Measurements from ENCODE around the gene ANKRD16. TPM values are rescaled to one million over a fixed set of nuclear protein-coding genes. Genes with fewer than 3 reads are reported as not detected.
A peak's percentile ranks its signal among the peaks of the same experiment; 100 is the strongest.

Gene ANKRD16
- total RNA-seq, 1 experiment from 2014 or later: 12.2 TPM

- Mint-ChIP-seq H3K4me3 (peak overlapping the region; percentile 85), H3K9me3 (no peaks in the 10 kb centered on the region), H3K4me1 (peaks cover 28% of the 10 kb centered on the region), H3K36me3 (peaks cover 40% of the 10 kb centered on the region), H3K27ac (no peak overlapping the region; the same call in 1 of the 2 replicates), H3K27me3 (ENCODE audit: low read depth) (no peaks in the 10 kb centered on the region)
- POLR2A ChIA-PET: no interaction called here
- TF ChIP-seq, protein P1, sequence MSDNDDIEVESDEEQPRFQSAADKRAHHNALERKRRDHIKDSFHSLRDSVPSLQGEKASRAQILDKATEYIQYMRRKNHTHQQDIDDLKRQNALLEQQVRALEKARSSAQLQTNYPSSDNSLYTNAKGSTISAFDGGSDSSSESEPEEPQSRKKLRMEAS (CRISPR knock-in tag; IDR thresholded peaks at IDR 0.05): no peak
- TF ChIP-seq IRF1 (CRISPR knock-in tag; IDR thresholded peaks at IDR 0.05) (no peak), ARID4B (CRISPR knock-in tag; IDR thresholded peaks at IDR 0.05; ENCODE audit: borderline replicate concordance) (no peak)
- DNase-seq (ENCODE audit: low spot score): no peak
- ATAC-seq: no peak
- CTCF ChIA-PET: no interaction called here
These were observed 2.1 kb downstream of the ANKRD16 start for GRCh38 chr10:5887641-5888040.

DNA sequence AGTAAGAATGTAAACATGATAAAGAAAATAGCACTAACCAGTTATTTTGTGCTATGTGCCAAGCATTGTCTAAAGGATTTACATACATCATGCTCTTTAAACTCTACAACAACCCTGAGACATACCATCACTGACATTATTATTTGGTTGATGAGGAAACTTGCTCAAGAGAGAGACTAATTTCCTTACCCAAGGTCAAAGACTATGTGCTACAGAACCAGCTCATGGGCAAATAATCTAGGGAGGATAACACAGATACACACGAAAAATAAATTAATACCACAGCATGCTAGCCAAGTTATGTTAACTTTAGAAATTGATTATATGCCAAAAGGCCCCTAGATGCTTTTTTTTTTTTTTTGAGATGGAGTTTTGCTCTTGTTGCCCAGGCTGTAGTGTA lies 2.7 kb downstream of the ANKRD16 start:
- TF ChIP-seq, protein P2, sequence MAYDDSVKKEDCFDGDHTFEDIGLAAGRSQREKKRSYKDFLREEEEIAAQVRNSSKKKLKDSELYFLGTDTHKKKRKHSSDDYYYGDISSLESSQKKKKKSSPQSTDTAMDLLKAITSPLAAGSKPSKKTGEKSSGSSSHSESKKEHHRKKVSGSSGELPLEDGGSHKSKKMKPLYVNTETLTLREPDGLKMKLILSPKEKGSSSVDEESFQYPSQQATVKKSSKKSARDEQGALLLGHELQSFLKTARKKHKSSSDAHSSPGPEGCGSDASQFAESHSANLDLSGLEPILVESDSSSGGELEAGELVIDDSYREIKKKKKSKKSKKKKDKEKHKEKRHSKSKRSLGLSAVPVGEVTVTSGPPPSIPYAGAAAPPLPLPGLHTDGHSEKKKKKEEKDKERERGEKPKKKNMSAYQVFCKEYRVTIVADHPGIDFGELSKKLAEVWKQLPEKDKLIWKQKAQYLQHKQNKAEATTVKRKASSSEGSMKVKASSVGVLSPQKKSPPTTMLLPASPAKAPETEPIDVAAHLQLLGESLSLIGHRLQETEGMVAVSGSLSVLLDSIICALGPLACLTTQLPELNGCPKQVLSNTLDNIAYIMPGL (CRISPR knock-in tag; IDR thresholded peaks at IDR 0.05): no peak
- TF ChIP-seq NR3C1 (CRISPR knock-in tag; conservative IDR thresholded peaks at IDR 0.05; ENCODE audit: low read depth) (no peak), MYBL2 (CRISPR knock-in tag; IDR thresholded peaks at IDR 0.05) (no peak), SP1 (CRISPR knock-in tag; conservative IDR thresholded peaks at IDR 0.05) (no peak)
- TF ChIP-seq, protein P3, sequence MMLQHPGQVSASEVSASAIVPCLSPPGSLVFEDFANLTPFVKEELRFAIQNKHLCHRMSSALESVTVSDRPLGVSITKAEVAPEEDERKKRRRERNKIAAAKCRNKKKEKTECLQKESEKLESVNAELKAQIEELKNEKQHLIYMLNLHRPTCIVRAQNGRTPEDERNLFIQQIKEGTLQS (CRISPR knock-in tag; conservative IDR thresholded peaks at IDR 0.05): no peak
- CTCF ChIA-PET: no interaction called here
- no peak overlapping the region; the same call in 1 of the 2 replicates for H3K4me3 Mint-ChIP-seq
- H3K27ac Mint-ChIP-seq: no peak overlapping the region
- H3K36me3 Mint-ChIP-seq: peaks cover 42% of the 10 kb centered on the region
- no peak for DNase-seq (ENCODE audit: low spot score)
- POLR2A ChIA-PET: interaction anchor here (0.6 kb wide), 1 partner anchor 441 kb away, joined by 3 read pairs; no protein-coding TSS in a partner anchor
- peaks cover 25% of the 10 kb centered on the region for H3K4me1 Mint-ChIP-seq
- no peaks in the 10 kb centered on the region for H3K9me3 Mint-ChIP-seq
- no peaks in the 10 kb centered on the region for H3K27me3 Mint-ChIP-seq (ENCODE audit: low read depth)
- no peak for ATAC-seq

DNA sequence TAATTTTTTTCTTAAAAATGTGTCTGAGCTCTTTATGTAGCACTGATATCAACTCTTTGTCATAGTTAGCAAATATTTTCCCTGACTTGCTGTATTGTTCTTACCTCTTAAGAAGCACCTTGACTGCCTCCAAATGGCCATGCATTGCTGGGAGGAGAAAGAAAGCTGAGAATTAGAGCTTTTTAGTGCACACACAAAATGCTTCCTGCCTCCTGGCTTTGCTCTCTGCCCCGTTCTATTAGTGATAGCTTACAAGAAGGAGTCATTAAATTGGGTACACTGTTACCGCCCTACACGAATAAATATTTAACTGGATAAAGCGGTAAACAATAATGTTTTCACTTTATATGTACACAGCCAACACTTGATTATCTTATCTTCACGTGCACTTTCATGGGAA lies 4.1 kb downstream of the ANKRD16 start:
- peaks cover 45% of the 10 kb centered on the region for H3K36me3 Mint-ChIP-seq
- no peaks in the 10 kb centered on the region for H3K27me3 Mint-ChIP-seq (ENCODE audit: low read depth)
- no peak overlapping the region for H3K4me3 Mint-ChIP-seq
- ChIA-PET POLR2A (no interaction called here), CTCF (no interaction called here)
- peaks cover 14% of the 10 kb centered on the region for H3K4me1 Mint-ChIP-seq
- TF ChIP-seq ZNF396 (CRISPR knock-in tag; IDR thresholded peaks at IDR 0.05; ENCODE audit: borderline replicate concordance) (no peak), KAT7 (CRISPR knock-in tag; IDR thresholded peaks at IDR 0.05; ENCODE audit: borderline replicate concordance) (no peak), ZNF138 (CRISPR knock-in tag; conservative IDR thresholded peaks at IDR 0.05) (no peak), ESRRA (CRISPR knock-in tag; IDR thresholded peaks at IDR 0.05; ENCODE audit: borderline replicate concordance) (no peak), NR2C2 (CRISPR knock-in tag; IDR thresholded peaks at IDR 0.05) (no peak)
- no peaks in the 10 kb centered on the region for H3K9me3 Mint-ChIP-seq
- peak overlapping the region; percentile 68; the same call in 1 of the 2 replicates for H3K27ac Mint-ChIP-seq
- no peak for DNase-seq (ENCODE audit: low spot score)
- ATAC-seq: no peak

Measured in WTC11 (cell line).